ENCODE data around the gene KYNU.
"Not testable (repeated sequence)": the region's sequence is repeated elsewhere in the genome, so short reads cannot be mapped to it uniquely, and the experiment has no call there.

KYNU gene

GRCh38 chr2:143071185-143071876 lies 193.9 kb downstream of the KYNU start:
- no peak for ATAC-seq
- TF ChIP-seq GLIS3 (CRISPR knock-in tag; IDR thresholded peaks at IDR 0.05), result no peak
- no peak for TF ChIP-seq RARB (CRISPR knock-in tag; IDR thresholded peaks at IDR 0.05)
- no peak for TF ChIP-seq ARNTL (CRISPR knock-in tag; IDR thresholded peaks at IDR 0.05; ENCODE audit: borderline replicate concordance, low read depth)
- TF ChIP-seq ZNF8 (CRISPR knock-in tag; IDR thresholded peaks at IDR 0.05), result no peak
- no peak for TF ChIP-seq ZNF70 (CRISPR knock-in tag; IDR thresholded peaks at IDR 0.05)
- TF ChIP-seq BACH2 (CRISPR knock-in tag; IDR thresholded peaks at IDR 0.05; ENCODE audit: borderline replicate concordance), result no peak
- no peak for TF ChIP-seq ZNF565 (CRISPR knock-in tag; conservative IDR thresholded peaks at IDR 0.05; ENCODE audit: low read depth)
- TF ChIP-seq, protein P1, sequence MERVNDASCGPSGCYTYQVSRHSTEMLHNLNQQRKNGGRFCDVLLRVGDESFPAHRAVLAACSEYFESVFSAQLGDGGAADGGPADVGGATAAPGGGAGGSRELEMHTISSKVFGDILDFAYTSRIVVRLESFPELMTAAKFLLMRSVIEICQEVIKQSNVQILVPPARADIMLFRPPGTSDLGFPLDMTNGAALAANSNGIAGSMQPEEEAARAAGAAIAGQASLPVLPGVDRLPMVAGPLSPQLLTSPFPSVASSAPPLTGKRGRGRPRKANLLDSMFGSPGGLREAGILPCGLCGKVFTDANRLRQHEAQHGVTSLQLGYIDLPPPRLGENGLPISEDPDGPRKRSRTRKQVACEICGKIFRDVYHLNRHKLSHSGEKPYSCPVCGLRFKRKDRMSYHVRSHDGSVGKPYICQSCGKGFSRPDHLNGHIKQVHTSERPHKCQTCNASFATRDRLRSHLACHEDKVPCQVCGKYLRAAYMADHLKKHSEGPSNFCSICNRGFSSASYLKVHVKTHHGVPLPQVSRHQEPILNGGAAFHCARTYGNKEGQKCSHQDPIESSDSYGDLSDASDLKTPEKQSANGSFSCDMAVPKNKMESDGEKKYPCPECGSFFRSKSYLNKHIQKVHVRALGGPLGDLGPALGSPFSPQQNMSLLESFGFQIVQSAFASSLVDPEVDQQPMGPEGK (CRISPR knock-in tag; IDR thresholded peaks at IDR 0.05; ENCODE audit: borderline replicate concordance), result no peak
- no peak for TF ChIP-seq CSRNP3 (CRISPR knock-in tag; IDR thresholded peaks at IDR 0.05)

DNA sequence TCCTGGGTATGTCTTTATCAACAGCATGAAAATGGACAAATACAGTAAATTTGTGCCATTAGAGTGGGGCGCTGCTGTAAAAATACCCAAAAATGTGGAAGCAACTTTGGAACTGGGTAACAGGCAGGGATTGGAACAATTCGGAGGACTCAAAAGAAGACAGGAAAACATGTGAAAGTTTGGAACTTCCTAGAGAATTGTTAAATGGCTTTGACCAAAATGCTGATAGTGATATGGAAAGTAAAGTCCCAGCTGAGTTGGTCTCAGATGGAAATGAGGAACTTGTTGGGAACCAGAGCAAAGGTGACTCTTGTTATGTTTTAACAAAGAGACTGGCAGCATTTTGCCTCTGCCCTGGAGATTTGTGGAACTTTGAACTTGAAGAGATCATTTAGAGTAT lies 197.4 kb downstream of the KYNU start:
- ATAC-seq, result not testable (repeated sequence)

GRCh38 chr2:143075711-143076110 lies 198.2 kb downstream of the KYNU start:
- no peak for ATAC-seq
- no peak for TF ChIP-seq ZC3H10 (CRISPR knock-in tag; IDR thresholded peaks at IDR 0.05)
- no peak for TF ChIP-seq CSRNP3 (CRISPR knock-in tag; IDR thresholded peaks at IDR 0.05)
- TF ChIP-seq, protein P2, sequence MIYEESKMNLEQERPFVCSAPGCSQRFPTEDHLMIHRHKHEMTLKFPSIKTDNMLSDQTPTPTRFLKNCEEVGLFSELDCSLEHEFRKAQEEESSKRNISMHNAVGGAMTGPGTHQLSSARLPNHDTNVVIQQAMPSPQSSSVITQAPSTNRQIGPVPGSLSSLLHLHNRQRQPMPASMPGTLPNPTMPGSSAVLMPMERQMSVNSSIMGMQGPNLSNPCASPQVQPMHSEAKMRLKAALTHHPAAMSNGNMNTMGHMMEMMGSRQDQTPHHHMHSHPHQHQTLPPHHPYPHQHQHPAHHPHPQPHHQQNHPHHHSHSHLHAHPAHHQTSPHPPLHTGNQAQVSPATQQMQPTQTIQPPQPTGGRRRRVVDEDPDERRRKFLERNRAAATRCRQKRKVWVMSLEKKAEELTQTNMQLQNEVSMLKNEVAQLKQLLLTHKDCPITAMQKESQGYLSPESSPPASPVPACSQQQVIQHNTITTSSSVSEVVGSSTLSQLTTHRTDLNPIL (CRISPR knock-in tag; IDR thresholded peaks at IDR 0.05; ENCODE audit: low read depth), result no peak
- TF ChIP-seq ZNF8 (CRISPR knock-in tag; IDR thresholded peaks at IDR 0.05), result no peak
- no peak for TF ChIP-seq ZNF565 (CRISPR knock-in tag; conservative IDR thresholded peaks at IDR 0.05; ENCODE audit: low read depth)
- TF ChIP-seq RARB (CRISPR knock-in tag; IDR thresholded peaks at IDR 0.05), result no peak
- no peak for TF ChIP-seq CSDC2 (CRISPR knock-in tag; IDR thresholded peaks at IDR 0.05)
- no peak for TF ChIP-seq SNAI2 (CRISPR knock-in tag; IDR thresholded peaks at IDR 0.05)
- TF ChIP-seq ESRRG (CRISPR knock-in tag; IDR thresholded peaks at IDR 0.05), result no peak
- no peak for TF ChIP-seq ZFP30 (CRISPR knock-in tag; IDR thresholded peaks at IDR 0.05)
- TF ChIP-seq TOX (CRISPR knock-in tag; IDR thresholded peaks at IDR 0.05; ENCODE audit: borderline replicate concordance), result no peak
- no peak for TF ChIP-seq BACH2 (CRISPR knock-in tag; IDR thresholded peaks at IDR 0.05; ENCODE audit: borderline replicate concordance)
- no peak for TF ChIP-seq ZNF70 (CRISPR knock-in tag; IDR thresholded peaks at IDR 0.05)
- TF ChIP-seq, protein P3, sequence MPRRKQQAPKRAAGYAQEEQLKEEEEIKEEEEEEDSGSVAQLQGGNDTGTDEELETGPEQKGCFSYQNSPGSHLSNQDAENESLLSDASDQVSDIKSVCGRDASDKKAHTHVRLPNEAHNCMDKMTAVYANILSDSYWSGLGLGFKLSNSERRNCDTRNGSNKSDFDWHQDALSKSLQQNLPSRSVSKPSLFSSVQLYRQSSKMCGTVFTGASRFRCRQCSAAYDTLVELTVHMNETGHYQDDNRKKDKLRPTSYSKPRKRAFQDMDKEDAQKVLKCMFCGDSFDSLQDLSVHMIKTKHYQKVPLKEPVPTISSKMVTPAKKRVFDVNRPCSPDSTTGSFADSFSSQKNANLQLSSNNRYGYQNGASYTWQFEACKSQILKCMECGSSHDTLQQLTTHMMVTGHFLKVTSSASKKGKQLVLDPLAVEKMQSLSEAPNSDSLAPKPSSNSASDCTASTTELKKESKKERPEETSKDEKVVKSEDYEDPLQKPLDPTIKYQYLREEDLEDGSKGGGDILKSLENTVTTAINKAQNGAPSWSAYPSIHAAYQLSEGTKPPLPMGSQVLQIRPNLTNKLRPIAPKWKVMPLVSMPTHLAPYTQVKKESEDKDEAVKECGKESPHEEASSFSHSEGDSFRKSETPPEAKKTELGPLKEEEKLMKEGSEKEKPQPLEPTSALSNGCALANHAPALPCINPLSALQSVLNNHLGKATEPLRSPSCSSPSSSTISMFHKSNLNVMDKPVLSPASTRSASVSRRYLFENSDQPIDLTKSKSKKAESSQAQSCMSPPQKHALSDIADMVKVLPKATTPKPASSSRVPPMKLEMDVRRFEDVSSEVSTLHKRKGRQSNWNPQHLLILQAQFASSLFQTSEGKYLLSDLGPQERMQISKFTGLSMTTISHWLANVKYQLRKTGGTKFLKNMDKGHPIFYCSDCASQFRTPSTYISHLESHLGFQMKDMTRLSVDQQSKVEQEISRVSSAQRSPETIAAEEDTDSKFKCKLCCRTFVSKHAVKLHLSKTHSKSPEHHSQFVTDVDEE (CRISPR knock-in tag; IDR thresholded peaks at IDR 0.05), result no peak
- TF ChIP-seq POU6F1 (CRISPR knock-in tag; IDR thresholded peaks at IDR 0.05; ENCODE audit: borderline replicate concordance, low read depth), result no peak
- no peak for TF ChIP-seq GLIS3 (CRISPR knock-in tag; IDR thresholded peaks at IDR 0.05)
- no peak for TF ChIP-seq ZFP3 (CRISPR knock-in tag; IDR thresholded peaks at IDR 0.05)
